Forelimb muscle (tissue), 1 donor: ENCODE results near the gene CSTF2. TPM values are rescaled to one million over a fixed set of nuclear protein-coding genes. Genes with fewer than 3 reads are reported as not detected.
A peak's percentile ranks its signal among the peaks of the same experiment; 100 is the strongest.
"Not testable (repeated sequence)": the region's sequence is repeated elsewhere in the genome, so short reads cannot be mapped to it uniquely, and the experiment has no call there.

ENCODE experiments used
- DNase-seq: peaks from one replicate; pipeline ENCODE4 v3.0.0-alpha.2; 2013; ENCODE audit warnings: low read depth
- polyA plus RNA-seq: library from polyadenylated mRNA; unstranded; fragments of 120-200 nt; gene quantifications from one replicate; pipeline ENCODE4 v1.2.1, GENCODE V29; 2013; ENCODE audit not compliant: insufficient read length

Gene CSTF2
- 10.0 TPM for polyA plus RNA-seq

GRCh38 chrX:100819837-100820666 is at the start of gene CSTF2:
Gene CSTF2, plus strand, starts transcription at chrX:100820391. Its CDS starts 26 bp downstream, at chrX:100820417.
- peak; percentile 58 for DNase-seq

GRCh38 chrX:100796371-100796770 is 23.8 kb upstream of the CSTF2 start:
- DNase-seq: not testable (repeated sequence)

GRCh38 chrX:100797359-100797758 is 22.8 kb upstream of the CSTF2 start:
- no peak for DNase-seq

GRCh38 chrX:100798484-100799214 is 21.5 kb upstream of the CSTF2 start:
- DNase-seq: no peak

GRCh38 chrX:100802843-100803242 is 17.3 kb upstream of the CSTF2 start:
- DNase-seq: no peak

GRCh38 chrX:100804780-100805179 is 15.4 kb upstream of the CSTF2 start:
- DNase-seq: no peak

GRCh38 chrX:100808265-100808664 is 11.9 kb upstream of the CSTF2 start:
- not testable (repeated sequence) for DNase-seq

- DNase-seq: no peak
Observed at GRCh38 chrX:100812216-100813158, 7.7 kb upstream of the CSTF2 start.

GRCh38 chrX:100817340-100817739 is 2.9 kb upstream of the CSTF2 start:
- no peak for DNase-seq

- DNase-seq: no peak
Observed at GRCh38 chrX:100819534-100819836, 706 bp upstream of the CSTF2 start.

- no peak for DNase-seq
Observed at GRCh38 chrX:100829730-100830129, 9.5 kb downstream of the CSTF2 start.

- no peak for DNase-seq
Observed at GRCh38 chrX:100830143-100830542, 10.0 kb downstream of the CSTF2 start.

- DNase-seq: no peak
Observed at GRCh38 chrX:100830547-100830946, 10.4 kb downstream of the CSTF2 start.

- DNase-seq: no peak
Observed at GRCh38 chrX:100831219-100831946, 11.2 kb downstream of the CSTF2 start.

GRCh38 chrX:100850317-100850716 is 30.1 kb downstream of the CSTF2 start:
- DNase-seq: no peak

- DNase-seq: no peak
Observed at GRCh38 chrX:100852810-100853209, 32.6 kb downstream of the CSTF2 start.

GRCh38 chrX:100863326-100863864 is 43.2 kb downstream of the CSTF2 start:
- DNase-seq: no peak

GRCh38 chrX:100864657-100865391 is 44.6 kb downstream of the CSTF2 start:
- no peak for DNase-seq

- DNase-seq: no peak
Observed at GRCh38 chrX:100868273-100868672, 48.1 kb downstream of the CSTF2 start.

- DNase-seq: no peak
Observed at GRCh38 chrX:100870527-100870926, 50.3 kb downstream of the CSTF2 start.
